HG03039 (cell line): ENCODE measurements around the gene WFS1.

Experiments
- ATAC-seq: cut with Tn5 transposase; IDR thresholded peaks from one replicate; pipeline ENCODE4 v1.9.1; 2021; ENCODE audit warnings: mild to moderate bottlenecking, moderate library complexity; ENCODE audit not compliant: unreplicated experiment

WFS1 gene

DNA sequence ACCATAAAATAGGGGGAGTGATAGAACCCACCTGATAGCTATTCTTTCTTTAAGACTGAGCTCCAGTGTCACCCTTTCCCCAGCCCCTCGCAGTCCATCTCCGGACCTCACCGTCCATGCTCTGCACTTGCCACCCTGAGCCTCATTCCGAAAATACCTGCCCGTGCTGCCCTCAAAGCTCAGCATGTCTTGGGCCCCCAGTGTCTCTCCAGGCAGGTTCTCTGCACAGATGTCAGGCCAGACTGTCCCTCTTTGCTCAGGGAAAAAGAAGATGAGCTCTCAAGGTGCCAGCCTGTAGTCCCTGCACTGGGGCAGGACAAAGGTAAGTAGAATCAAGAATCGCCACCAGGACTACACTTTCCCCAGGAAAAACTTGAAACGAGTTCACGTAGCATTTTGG is 9.8 kb upstream of the WFS1 start:
- ATAC-seq, result no peak

DNA sequence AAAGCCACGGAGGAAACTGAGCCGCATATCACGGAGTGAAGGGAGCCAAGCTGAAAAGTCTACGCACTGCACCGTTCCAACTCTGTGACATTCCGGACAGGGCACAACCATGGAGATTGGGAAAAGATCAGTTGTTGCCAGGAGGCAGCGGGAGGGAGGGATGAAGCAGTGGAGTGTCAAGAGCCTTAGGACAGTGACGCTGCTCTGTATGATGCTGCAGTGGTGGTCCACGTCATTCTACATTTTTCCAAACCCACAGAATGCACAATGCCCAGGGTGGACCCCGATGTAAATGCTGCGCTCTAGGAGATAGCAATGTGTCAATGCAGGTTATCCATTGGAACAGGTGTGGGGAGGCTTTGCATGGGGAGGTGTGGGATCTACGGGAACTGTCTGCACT is 7.5 kb upstream of the WFS1 start:
- no peak for ATAC-seq

DNA sequence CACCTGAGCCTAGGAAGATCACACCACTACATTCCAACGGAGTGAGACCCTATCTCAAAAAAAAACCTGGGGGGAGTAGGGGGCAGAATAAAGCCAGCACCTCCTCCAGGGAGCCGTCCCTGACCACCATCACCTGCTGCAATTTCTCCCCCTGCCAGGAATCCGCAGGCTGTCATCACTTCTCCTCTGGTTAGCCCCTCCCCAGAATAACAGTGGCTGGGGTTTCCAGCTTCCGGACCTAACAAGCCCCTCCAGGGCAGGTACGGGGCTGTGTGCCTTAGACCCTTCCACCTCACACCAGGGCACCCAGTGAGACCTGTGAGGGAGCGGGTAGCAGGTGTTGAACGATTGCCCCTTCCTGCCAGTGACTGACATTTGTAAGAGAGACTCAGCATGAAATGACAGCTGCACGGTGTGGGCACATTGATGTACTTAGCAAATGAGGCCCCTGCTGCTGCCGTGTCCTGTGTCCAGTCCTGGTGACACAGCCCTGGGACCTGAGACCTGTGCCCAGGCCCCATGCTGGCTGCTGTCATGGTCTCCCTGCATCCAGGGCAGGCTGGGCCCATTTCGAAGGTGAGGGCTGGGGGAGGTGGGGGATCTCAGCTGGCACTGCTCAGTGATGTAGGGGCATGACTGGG is 6.7 kb upstream of the WFS1 start:
- ATAC-seq, result no peak

DNA sequence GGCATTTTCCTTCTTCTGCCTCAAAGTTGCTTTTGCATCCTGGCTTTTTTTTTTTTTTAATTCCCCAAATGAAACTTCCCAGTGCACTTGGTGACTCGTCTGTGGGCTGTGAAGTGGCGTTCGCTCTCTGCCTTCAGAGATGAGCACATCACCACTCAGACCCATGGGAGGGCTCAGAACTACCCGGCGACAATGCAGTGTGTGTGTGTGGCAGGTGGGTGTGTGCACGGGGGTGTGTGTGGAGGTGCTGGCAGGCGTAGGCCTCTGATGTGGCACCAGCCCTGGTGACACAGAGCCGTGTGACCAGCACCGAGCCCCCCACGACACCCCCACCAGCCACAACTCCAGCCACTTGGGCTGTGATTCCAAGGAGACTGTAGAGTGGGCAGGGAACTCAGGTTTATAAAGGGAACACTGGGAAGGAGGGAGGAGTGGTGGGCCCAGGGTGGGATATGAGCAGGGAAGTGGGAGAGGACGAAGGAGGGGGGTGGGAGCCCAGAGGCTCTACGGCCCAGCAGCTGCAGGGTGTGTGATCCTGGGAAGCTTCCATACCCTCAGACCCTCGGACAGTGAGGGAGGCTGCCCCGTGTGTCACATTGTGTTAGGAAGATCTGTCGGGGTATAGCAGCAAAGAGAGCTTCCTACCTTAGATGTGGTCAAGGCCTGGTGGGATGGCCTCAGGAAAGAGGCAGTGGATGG is 6.0 kb upstream of the WFS1 start:
- no peak for ATAC-seq

DNA sequence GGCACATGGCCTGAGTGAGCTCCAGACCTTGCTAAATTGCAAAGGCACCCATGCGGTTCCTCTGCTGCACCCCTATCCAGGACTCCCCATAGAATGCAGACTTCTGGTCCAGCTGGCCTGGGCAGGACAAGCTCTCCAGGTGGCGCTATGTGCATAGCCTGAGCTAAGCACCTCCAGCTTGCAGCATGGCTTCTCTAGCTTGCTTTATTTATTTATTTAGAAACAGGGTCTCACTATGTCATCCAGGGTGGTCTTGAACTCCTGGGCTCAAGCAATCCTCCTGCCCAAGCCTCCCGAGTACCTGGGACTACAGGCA is 5.5 kb upstream of the WFS1 start:
- no peak for ATAC-seq

DNA sequence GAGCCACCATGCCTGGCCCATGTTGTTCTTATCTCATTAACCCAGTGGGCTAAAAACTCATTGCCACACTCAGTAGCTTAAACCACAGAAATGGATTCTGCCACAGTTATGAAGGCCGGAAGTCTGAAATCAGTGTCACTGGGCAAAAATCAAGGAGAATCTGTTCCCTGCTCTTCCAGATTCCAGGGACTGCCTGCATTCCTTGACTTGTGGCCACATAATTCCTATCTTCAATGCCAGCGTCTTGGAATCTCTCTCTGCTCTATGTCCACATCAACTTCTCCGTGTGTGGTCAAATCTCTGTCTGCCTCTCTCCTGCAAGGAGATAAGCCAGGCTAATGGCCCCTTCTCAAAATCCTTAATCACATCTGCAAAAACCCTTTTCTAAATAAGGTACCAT is 4.1 kb upstream of the WFS1 start:
- no peak for ATAC-seq

DNA sequence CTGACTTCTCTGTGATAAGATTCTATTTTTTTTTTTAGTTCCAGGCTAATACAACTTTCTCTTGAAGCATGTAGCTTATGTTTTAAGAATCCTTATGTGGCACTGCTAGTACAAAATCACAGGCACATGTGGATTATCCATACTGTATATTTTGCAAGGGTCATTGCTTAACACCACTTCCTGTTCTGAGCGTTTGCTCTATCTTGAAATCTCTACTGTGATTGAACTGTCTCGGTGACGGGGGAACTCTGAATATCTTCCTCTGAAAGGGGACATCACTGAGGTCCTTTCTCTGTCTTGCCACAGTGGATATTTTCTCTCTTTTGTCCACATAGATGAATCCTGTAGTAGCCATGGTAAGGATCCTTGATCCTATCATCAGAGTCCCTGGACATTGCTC is 2.1 kb upstream of the WFS1 start:
- no peak for ATAC-seq

DNA sequence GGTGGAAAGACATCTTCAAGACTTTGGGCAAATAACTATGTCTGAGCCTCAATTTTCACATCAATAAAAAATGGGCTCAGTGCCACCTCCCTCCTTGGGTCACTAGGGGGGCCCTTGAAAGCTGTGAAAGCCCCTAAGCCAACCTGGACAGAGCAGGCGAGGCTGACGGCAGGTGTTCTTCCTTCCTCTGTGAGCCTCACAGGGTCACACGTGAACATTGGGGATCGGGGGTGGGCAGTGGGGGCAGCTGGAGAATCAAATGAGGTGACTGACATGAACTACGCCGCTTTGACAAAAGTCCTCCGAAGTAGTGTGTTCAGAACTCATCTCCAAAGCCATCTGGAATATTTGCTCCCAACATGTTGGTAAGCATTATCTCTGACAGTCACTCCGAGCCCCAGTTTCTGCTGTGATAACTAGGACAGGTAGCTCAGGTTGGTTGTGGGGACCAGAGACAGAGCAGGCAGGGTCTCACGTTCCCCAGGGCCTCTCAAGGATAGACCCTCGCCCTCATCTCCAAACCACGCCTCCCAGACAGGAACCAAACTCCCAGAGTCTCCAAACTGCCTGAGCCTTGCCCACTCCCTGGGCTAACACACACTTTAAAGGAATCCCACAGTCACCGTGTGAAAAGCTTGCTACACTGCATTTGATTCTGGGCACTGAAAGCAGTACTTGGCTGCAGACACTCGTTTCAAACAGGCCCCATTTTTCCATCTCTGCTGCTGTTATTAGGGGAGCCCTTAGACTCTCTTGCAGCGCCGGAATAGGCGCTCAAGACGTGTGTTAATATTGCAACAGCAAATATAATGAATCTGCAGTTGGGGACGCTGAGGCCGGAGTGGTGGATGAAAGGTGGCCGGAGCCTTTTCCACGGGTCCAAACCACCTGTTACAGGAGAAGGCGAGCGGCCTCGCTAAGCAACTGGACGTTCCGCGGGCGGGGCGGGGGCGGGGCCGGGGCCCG is 717 bp upstream of the WFS1 start:
- no peak for ATAC-seq

DNA sequence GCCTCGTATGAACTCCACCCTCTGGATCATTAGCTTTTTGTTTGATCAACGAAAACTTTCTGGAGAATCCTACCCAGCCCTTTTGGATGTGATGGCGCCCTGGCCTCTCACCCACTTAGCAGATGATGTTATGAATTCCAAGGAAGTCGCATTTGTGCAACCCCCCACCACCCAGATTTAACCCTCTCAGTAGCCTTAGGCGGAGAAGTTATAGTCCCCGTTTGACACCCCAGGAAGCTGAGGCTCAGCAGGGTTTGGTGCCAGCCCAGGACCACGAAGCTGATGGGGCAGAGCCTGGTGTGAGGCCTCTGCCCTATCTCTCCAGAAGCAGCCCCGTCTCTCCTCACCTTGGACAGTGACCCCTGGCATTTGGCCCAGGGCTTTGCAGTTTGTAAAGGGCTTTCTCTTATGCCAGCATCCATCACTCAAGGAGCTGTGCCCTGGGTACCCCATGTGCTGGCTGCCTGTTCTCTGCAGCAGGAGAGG is 1.0 kb downstream of the WFS1 start:
- ATAC-seq, result no peak

DNA sequence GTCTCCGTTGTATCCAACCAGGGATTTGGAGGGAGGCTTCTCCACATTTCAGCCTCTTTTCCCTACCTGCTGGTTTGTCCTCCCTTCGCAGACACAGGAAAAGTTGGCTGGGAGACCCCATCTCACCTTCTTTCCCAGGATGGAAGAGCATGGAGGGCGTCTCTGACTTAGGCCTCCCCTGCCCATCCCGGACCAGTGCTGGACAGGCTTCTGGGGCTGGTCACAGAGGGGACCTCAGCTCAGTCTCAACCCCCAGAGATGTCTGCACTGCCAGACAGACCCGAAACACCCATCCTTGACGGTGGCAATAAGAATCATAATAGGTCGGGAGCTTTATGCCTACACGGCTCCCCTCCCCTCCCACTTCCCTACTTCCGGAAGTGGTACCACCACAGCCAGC is 1.6 kb downstream of the WFS1 start:
- no peak for ATAC-seq

DNA sequence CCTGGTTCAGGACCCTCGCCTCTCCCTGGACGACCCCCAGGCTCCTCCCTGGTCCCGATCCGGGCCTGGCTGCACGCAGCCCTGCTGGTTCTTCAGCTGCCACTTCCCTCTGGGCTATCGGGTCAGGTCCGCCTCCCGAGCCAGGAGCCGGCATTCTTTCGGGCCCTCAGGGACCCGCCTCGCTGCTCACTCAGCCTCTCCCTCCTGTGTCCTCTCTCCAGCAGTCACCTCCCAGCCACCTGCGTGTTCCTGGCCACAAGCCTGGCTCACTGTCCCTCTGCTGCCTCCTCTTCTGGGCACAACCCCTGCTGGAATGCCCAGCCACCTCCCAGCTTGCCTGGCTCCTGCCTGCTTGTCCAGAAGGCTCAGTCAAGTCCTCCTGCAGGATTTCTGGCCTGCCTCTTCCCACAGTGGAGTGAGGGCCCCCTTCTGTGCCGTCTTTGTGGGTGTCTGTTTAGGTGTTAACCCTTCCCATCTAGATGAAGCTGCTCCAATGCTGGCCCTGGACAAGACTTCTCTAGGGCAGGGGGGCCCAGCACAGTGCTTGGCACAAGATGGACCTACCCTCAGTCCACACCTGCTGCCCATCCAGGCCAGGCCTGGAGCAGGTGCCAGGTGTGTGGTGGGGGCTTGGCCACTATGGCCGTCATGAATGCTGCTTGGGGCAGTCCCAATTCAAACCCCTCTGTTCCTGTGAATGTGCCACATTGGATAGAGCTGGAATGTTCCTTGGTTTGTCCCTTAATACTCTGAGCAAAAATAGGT is 2.2 kb downstream of the WFS1 start:
- no peak for ATAC-seq

DNA sequence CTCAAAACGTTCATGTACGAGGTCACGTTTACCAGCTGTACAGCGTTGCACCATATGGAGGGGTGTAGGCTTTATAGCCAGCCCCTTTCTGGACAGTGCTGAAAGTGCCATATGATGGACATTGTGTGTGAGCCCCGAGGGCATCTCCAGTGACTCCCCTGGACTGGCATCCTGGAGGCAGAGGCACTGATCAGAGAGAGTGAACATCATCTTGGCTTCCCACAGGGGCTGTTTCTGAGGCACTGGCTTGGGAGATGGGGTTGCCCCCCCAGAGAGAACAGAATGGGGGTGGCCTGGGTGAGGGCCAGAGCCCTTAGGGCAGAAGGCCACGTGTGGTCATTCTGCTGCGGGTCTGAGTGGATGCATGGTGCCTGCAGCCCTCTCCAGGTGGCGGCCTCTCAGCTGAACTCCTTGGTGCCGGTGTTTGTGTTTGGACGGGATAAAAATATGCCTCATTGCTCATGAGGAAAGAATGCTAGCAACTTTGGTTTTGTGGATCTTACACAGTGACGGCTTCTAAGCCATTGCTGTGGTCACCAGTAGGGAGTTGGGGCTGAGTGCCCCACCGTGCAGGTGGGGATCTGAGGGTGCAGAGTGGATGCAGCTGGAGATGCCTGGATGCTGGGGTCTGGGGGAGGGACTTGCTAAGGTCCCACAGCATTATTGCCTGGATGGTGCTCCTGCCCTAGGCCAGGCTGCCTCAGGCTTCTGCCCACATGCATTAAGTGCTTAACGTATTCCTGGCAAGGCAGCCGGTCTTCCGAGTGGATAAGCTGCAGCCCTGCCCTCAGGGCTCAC is 3.4 kb downstream of the WFS1 start:
- ATAC-seq, result no peak

DNA sequence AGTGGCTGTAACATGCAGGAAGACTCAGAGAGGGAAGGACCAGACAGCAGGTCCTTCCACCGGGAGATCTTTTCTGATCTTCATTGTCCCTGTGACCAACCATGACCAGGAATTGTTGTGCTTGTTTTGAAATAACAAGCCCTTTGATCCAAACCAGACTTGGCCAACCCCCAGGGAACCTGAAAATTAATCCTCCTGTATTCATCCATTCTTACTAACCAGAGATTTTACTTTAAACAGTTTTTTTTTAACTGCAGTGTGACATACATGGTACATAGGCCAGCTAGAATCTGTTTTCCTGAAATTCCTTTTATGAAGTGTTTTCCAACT is 4.0 kb downstream of the WFS1 start:
- no peak for ATAC-seq

DNA sequence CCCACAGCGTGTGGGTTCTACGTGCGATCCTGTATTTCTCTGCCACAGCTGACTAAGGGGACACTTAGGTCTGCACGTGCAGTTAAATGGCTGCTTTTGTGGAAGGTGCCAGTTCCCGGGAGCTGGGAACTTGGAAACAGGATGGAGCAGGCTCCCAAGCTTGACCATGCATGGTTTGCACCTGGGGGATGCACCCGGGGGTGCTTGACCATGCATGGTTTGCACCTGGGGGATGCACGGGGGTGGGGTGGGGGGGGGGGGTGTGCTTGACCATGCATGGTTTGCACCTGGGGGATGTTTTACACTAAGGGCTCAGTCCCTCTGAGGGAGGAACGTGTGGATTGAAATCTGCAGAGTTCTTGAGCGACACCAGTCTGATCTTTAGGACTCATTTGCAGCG is 5.7 kb downstream of the WFS1 start:
- ATAC-seq, result no peak

DNA sequence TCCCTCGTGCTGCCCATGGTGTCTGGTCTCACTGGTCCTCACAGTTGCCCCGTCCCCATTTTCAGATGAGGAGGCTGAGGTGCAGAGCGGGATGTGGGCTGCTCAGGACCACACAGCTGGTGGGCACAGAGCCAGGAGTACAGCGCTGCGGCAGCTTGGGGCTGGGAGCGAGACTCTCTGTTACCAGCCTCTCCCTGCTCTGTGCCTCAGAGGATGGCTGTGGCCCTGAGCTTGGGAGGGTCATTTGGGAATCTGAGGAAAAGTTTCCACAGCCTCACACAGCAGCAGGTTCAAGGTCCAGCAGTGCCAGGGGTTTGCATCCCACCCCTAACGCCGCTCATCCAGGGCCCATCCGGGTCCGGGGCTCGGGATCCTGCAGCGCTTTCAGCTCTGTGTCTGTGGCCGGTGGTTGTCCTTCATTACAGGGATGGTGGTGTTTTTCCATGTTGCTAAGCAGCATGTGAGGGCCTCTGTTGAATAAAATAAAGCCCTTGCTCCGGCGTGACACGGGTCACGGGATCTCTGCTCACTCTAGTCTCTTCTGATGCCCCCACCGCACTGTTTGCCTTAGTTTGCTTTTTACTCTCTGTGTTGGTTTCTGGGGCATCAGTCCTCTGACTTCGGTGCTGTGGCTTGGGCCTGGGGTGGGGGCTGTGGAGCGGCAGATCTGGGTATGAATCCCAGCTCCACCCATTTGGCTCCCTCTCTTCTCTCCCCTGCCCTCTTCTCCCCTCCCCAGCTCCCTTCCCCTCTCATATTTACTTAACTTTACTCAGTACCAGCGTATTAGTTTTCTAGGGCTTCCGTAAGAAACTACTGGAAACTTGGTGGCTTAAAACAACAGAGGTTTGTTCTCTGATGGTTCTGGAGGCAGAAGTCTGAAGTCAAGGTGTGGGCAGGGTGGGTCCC is 6.5 kb downstream of the WFS1 start:
- no peak for ATAC-seq

DNA sequence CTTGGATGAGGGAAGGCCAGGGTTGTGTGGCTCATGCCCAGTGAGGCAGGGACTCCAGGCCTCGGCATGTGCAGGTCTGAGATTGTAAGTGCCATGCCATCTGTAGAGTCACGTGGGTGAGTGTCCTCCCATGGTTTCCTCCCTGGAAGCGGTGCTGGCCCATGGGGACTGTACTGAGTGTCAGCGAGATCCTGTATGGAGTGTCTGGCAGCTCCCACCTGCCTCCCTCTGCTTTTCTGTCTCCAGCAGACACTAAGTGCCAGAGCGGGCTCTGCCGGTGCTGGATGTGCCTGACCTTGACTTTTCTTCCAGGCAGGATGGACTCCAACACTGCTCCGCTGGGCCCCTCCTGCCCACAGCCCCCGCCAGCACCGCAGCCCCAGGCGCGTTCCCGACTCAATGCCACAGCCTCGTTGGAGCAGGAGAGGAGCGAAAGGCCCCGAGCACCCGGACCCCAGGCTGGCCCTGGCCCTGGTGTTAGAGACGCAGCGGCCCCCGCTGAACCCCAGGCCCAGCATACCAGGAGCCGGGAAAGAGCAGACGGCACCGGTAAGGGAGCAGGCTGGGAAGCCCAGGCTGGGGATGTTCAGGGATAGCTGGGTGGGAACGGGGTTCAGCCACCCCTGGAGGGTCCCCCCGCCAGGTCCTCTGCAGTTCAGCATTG is 7.6 kb downstream of the WFS1 start:
- no peak for ATAC-seq

DNA sequence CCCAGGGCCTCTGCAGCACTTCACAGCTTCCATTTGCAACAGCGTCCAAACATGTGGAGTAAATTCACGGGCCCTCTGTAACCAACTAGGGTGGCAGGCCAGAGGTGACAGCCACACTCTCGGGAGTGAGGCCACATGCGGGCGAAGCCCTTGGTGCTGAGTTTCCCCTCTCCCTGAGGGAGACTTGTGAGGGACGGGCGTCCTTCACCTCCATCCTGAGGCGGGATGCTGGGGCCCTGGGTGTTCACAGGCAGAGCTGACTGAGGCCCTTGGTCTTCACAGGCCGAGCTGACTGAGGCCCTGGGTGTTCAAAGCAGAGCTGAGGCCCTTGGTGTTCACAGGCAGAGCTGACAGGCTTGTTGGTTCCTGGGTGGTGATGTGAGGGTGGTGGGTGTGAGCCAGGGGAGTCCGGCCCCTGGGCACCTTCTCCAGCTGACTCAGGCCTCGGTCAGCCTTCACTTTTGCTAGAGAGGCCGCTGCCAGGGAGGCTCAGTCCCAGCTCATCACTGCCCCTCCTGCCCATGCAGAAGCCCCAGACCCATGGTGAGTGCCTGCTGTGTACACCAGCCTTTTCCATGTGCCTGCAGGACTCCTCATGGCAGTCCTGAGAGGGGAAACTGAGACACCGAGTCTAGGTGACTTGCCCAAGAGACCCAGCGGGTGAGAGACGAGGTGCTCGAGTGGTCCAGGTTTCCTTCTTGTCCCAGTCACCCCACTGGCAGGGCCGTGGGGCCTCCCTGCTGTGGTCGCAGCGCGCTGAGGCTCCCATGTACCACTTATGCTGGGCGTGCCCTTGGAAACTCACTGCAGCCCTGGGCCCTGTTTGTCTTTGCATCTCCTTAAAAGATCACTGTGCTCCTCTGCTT is 8.5 kb downstream of the WFS1 start:
- no peak for ATAC-seq

DNA sequence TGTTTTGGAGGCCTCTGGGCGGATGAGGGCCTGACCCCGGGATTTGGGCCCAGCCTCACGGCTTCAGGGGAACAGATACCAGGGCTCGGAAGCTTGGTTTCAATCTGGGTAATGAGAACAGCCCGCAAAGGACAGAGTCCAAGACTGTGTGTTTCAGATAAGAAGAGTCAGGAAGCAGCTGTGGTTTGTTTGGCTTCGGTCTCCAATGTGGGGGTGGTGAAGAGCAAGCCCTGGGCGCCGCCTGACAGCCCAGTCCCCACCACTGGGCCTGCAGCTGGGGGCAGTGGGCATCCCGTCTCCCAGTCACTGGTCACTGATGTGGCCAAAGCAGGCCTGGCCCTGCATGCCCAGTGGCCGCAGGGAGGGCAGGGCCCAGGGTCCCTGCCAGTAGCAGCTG is 9.1 kb downstream of the WFS1 start:
- ATAC-seq, result peak; percentile 87
